Nephron (organoid): Measurements from ENCODE around the gene PRKN.
"Not testable (repeated sequence)": the region's sequence is repeated elsewhere in the genome, so short reads cannot be mapped to it uniquely, and the experiment has no call there.

Experiments used
- H3K27ac Mint-ChIP-seq, 3 experiments: 2 replicates each; pipeline ENCODE4 v1.8.0; 2020; ENCODE audit warnings: mixed read lengths in 3 of 3, mild to moderate bottlenecking in 2 of 3, moderate library complexity in 1 of 3
- H3K27me3 Mint-ChIP-seq: 2 replicates; pipeline ENCODE4 v1.8.0; 2021; ENCODE audit warnings: low read depth, mild to moderate bottlenecking, moderate library complexity, mixed read lengths
- H3K36me3 Mint-ChIP-seq: 2 replicates; pipeline ENCODE4 v1.8.0; 2020; ENCODE audit warnings: low read depth, mixed read lengths
- H3K4me1 Mint-ChIP-seq: 2 replicates; pipeline ENCODE4 v1.8.0; 2020; ENCODE audit warnings: mixed read lengths
- H3K4me3 Mint-ChIP-seq, 3 experiments: 2 replicates each; pipeline ENCODE4 v1.8.0; 2020; ENCODE audit warnings: mild to moderate bottlenecking in 3 of 3, mixed read lengths in 3 of 3, moderate library complexity in 2 of 3
- H3K9me3 Mint-ChIP-seq: 2 replicates; pipeline ENCODE4 v1.8.0; 2020; ENCODE audit warnings: mixed read lengths
- CTCF ChIP-seq, 3 experiments: fragments of 200-600 bp; sonication (generic); IDR thresholded peaks; one replicate each; pipeline ENCODE4 v1.5.0; 2021; ENCODE audit warnings: antibody characterized with exemption in 3 of 3; ENCODE audit not compliant: unreplicated experiment in 3 of 3

The PRKN gene

GRCh38 chr6:161870236-161870901 is 857.2 kb downstream of the PRKN start:
- Mint-ChIP-seq H3K9me3 (no peaks in the 10 kb centered on the region), H3K4me1 (no peaks in the 10 kb centered on the region), H3K36me3 (no peaks in the 10 kb centered on the region), H3K27me3 (no peaks in the 10 kb centered on the region), H3K4me3 (no peak overlapping the region), H3K27ac (no peak overlapping the region)
- TF ChIP-seq CTCF (IDR thresholded peaks at IDR 0.05; ENCODE audit: unreplicated experiment in 3 of 3): no peak

DNA sequence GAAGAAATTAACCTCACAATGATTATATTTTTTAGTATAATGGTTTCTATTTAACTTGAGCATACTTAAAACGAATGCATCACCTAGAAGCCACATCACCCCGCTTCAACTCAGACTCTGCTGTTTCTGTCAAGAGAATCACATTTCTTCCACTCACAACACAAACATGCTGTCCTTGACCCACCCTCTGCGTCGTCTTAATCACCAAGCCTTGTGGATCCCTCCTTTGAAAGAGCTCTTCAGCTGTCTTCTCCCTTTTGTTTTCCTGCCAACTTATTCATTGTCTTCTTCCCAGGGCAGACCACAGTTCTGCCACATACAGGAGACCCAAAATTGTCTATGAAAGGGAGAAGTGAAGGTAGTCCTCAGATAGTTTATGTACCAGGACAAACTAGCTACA is 858.1 kb downstream of the PRKN start:
- no peaks in the 10 kb centered on the region for H3K4me1 Mint-ChIP-seq
- no peak overlapping the region for H3K27ac Mint-ChIP-seq
- no peaks in the 10 kb centered on the region for H3K36me3 Mint-ChIP-seq

GRCh38 chr6:161866570-161866969 is 861.0 kb downstream of the PRKN start:
- Mint-ChIP-seq H3K27ac (no peak overlapping the region), H3K4me1 (no peaks in the 10 kb centered on the region), H3K4me3 (no peak overlapping the region), H3K36me3 (no peaks in the 10 kb centered on the region), H3K9me3 (no peaks in the 10 kb centered on the region), H3K27me3 (no peaks in the 10 kb centered on the region)
- TF ChIP-seq CTCF (IDR thresholded peaks at IDR 0.05; ENCODE audit: unreplicated experiment in 3 of 3): no peak

More for the DNA sequence above, 858.1 kb downstream of the PRKN start:
- Mint-ChIP-seq H3K27me3 (no peaks in the 10 kb centered on the region), H3K4me3 (no peak overlapping the region), H3K9me3 (no peaks in the 10 kb centered on the region)
- TF ChIP-seq CTCF (IDR thresholded peaks at IDR 0.05; ENCODE audit: unreplicated experiment in 3 of 3): no peak

DNA sequence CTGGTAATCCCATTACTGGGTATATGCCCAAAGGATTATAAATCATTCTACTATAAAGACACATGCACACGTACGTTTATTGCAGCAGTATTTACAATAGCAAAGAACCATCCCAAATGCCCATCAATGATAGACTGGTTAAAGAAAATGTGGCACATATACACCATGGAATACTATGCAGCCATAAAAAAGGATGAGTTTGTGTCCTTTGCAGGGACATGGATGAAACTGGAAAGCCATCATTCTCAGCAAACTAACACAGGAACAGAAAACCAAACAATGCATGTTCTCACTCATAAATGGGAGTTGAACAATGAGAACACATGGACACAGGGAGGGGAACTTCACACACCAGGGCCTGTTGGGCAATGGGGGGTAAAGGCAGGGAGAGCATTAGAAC is 866.5 kb downstream of the PRKN start:
- H3K4me3 Mint-ChIP-seq, H3K27ac Mint-ChIP-seq, H3K4me1 Mint-ChIP-seq, H3K36me3 Mint-ChIP-seq, H3K9me3 Mint-ChIP-seq, H3K27me3 Mint-ChIP-seq: not testable (repeated sequence)

- H3K4me1 Mint-ChIP-seq: peaks cover 10% of the 10 kb centered on the region
- H3K9me3 Mint-ChIP-seq: no peaks in the 10 kb centered on the region
- no peaks in the 10 kb centered on the region for H3K27me3 Mint-ChIP-seq
- TF ChIP-seq CTCF (IDR thresholded peaks at IDR 0.05; ENCODE audit: unreplicated experiment in 3 of 3): no peak
- no peak overlapping the region for H3K27ac Mint-ChIP-seq
- H3K36me3 Mint-ChIP-seq: no peaks in the 10 kb centered on the region
- H3K4me3 Mint-ChIP-seq: no peak overlapping the region
Measured at GRCh38 chr6:161853657-161854056, 873.9 kb downstream of the PRKN start.

DNA sequence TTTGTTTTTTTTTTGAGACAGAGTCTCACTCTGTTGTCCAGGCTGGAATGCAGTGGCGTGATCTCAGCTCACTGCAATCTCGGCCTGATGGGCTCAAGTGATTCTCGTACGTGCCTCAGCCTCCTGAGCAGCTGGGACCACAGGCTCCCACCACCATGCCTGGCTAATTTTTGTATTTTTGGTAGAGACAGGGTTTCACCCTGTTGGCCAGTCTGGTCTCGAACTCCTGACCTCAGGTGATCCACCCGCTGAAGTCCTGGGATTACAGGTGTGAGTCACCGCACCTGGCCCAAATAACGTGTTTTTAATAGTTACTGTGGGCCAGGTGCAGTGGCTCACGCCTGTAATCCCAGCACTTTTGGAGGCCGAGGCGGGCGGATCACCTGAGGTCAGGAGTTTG is 876.1 kb downstream of the PRKN start:
- H3K4me3 Mint-ChIP-seq, H3K9me3 Mint-ChIP-seq, H3K27ac Mint-ChIP-seq, H3K4me1 Mint-ChIP-seq, H3K36me3 Mint-ChIP-seq, H3K27me3 Mint-ChIP-seq: not testable (repeated sequence)

DNA sequence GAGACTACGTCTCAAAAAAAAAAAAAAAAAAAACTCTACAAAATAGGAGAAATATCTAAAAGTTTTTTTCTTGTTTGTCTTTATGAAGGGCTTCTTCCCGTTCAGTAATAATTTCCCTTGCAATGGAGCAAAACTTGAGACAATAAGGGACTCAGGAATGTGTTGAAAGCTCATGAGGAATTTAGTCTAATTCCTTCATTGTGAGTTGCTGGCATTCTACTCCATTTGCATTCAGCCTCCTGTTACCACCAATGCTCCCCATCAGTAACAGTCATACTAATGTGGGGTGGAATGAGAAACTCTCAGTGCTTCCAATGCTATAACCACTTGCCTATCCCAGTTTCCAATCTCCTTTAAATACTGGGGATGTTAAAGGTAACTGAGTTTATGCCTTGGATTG is 877.0 kb downstream of the PRKN start:
- Mint-ChIP-seq H3K9me3 (no peaks in the 10 kb centered on the region), H3K36me3 (no peaks in the 10 kb centered on the region), H3K27me3 (no peaks in the 10 kb centered on the region), H3K4me3 (no peak overlapping the region), H3K4me1 (peaks cover 10% of the 10 kb centered on the region), H3K27ac (no peak overlapping the region)
- no peak for TF ChIP-seq CTCF (IDR thresholded peaks at IDR 0.05; ENCODE audit: unreplicated experiment in 3 of 3)
